ENCODE results near the gene AMPD2. TPM values are rescaled to one million over a fixed set of nuclear protein-coding genes. Genes with fewer than 3 reads are reported as not detected.
"Not testable (repeated sequence)": the region's sequence is repeated elsewhere in the genome, so short reads cannot be mapped to it uniquely, and the experiment has no call there.

Gene AMPD2
- total and polyA plus RNA-seq, 2 donors from 2014 or later: 21.1 to 55.3 TPM

- H3K4me3 ChIP-seq (ENCODE audit: low read length in 3 of 3): peak within 1 kb of the TSS; percentile 50 to 65 (median 53)
- peak; percentile 95 to 98 (median 96) for DNase-seq
- no peak for FAIRE-seq
- H3K27ac ChIP-seq (ENCODE audit: low read depth in 2 of 2, low read length in 2 of 2): no peak within 1 kb of the TSS
- H3K9ac ChIP-seq (ENCODE audit: low read length in 3 of 3): peak within 1 kb of the TSS in 2 of 3 donors; percentile 25 to 49
- peaks cover 0 to 5% (median 2%) of the 10 kb centered on the region in 3 donors for H3K4me1 ChIP-seq (ENCODE audit: control insufficient read depth in 2 of 3, insufficient read depth in 2 of 3, low read depth in 1 of 3, low read length in 3 of 3)
- no peaks in the 10 kb centered on the region for H3K27me3 ChIP-seq (ENCODE audit: control insufficient read depth, insufficient read depth, low read length)
- intact Hi-C loops (cut with DNase I): no loop called here
- TF ChIP-seq, protein P1, sequence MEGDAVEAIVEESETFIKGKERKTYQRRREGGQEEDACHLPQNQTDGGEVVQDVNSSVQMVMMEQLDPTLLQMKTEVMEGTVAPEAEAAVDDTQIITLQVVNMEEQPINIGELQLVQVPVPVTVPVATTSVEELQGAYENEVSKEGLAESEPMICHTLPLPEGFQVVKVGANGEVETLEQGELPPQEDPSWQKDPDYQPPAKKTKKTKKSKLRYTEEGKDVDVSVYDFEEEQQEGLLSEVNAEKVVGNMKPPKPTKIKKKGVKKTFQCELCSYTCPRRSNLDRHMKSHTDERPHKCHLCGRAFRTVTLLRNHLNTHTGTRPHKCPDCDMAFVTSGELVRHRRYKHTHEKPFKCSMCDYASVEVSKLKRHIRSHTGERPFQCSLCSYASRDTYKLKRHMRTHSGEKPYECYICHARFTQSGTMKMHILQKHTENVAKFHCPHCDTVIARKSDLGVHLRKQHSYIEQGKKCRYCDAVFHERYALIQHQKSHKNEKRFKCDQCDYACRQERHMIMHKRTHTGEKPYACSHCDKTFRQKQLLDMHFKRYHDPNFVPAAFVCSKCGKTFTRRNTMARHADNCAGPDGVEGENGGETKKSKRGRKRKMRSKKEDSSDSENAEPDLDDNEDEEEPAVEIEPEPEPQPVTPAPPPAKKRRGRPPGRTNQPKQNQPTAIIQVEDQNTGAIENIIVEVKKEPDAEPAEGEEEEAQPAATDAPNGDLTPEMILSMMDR (IDR thresholded peaks at IDR 0.05; ENCODE audit: borderline replicate concordance, extremely low read depth, insufficient read depth): no peak
- no peaks in the 10 kb centered on the region for H3K36me3 ChIP-seq (ENCODE audit: control insufficient read depth in 2 of 3, insufficient read depth in 3 of 3, low read length in 3 of 3)
- H3K9me3 ChIP-seq (ENCODE audit: control insufficient read depth in 2 of 3, insufficient read depth in 1 of 3, low read length in 3 of 3): no peaks in the 10 kb centered on the region
Observed at GRCh38 chr1:109667452-109668122, 48.0 kb downstream of the AMPD2 start, which contains the start of gene GSTM2. Gene GSTM2 (plus strand): TSS chr1:109668057. CDS start chr1:109668116, 59 bp downstream.

DNA sequence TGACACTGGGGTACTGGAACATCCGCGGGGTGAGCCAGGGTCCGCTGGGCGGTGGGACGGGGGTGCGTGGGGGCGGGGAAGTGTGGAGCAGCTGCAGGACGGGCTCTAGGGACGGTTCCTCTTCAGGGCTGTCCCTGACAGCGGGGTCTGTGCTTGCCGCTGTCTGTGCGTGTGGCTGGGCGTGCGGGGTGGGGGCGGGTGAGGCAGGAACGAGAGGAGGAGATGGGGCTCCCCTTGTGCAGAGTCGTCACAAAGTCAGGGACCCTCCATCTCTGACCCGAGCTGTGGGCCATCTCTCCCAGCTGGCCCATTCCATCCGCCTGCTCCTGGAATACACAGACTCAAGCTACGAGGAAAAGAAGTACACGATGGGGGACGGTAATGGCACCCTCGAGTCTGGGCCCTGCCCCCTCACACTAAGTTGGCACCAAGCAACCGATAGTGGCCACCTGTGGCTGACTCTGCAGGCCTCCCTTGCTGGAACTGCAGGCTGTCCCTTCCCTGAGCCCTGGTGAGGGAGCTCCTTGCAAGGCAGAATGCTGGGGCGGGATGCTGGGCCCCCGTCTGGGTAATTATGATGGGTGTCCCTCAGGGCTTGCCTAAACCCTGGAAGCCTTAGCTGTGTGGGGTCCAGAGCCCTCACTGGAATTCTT is 48.6 kb downstream of the AMPD2 start:
- Histone ChIP-seq H3K27me3 (ENCODE audit: control insufficient read depth, insufficient read depth, low read length) (no peaks in the 10 kb centered on the region), H3K4me1 (ENCODE audit: control insufficient read depth in 2 of 3, insufficient read depth in 2 of 3, low read depth in 1 of 3, low read length in 3 of 3) (peaks cover 0 to 5% (median 2%) of the 10 kb centered on the region in 3 donors), H3K27ac (ENCODE audit: low read depth in 2 of 2, low read length in 2 of 2) (no peak overlapping the region), H3K4me3 (ENCODE audit: low read length in 3 of 3) (peak overlapping the region; percentile 50 to 65 (median 53)), H3K36me3 (ENCODE audit: control insufficient read depth in 2 of 3, insufficient read depth in 3 of 3, low read length in 3 of 3) (no peaks in the 10 kb centered on the region), H3K9me3 (ENCODE audit: control insufficient read depth in 2 of 3, insufficient read depth in 1 of 3, low read length in 3 of 3) (no peaks in the 10 kb centered on the region), H3K9ac (ENCODE audit: low read length in 3 of 3) (peak overlapping the region in 2 of 3 donors; percentile 25 to 46)
- FAIRE-seq (no peak), DNase-seq (peak in 2 of 5 donors; percentile 28 to 61)
- TF ChIP-seq, protein P1 (IDR thresholded peaks at IDR 0.05; ENCODE audit: borderline replicate concordance, extremely low read depth, insufficient read depth): no peak
- intact Hi-C loops (cut with DNase I): no loop called here

GRCh38 chr1:109669246-109669948 is 49.8 kb downstream of the AMPD2 start:
- Histone ChIP-seq H3K9ac (ENCODE audit: low read length in 3 of 3) (no peak overlapping the region), H3K27ac (ENCODE audit: low read depth in 2 of 2, low read length in 2 of 2) (no peak overlapping the region), H3K4me3 (ENCODE audit: low read length in 3 of 3) (no peak overlapping the region), H3K9me3 (ENCODE audit: control insufficient read depth in 2 of 3, insufficient read depth in 1 of 3, low read length in 3 of 3) (no peaks in the 10 kb centered on the region), H3K4me1 (ENCODE audit: control insufficient read depth in 2 of 3, insufficient read depth in 2 of 3, low read depth in 1 of 3, low read length in 3 of 3) (peaks cover 0 to 5% (median 2%) of the 10 kb centered on the region in 3 donors), H3K36me3 (ENCODE audit: control insufficient read depth in 2 of 3, insufficient read depth in 3 of 3, low read length in 3 of 3) (no peaks in the 10 kb centered on the region), H3K27me3 (ENCODE audit: control insufficient read depth, insufficient read depth, low read length) (no peaks in the 10 kb centered on the region)
- intact Hi-C loops (cut with DNase I): no loop called here
- DNase-seq: no peak
- FAIRE-seq: no peak
- TF ChIP-seq, protein P1 (IDR thresholded peaks at IDR 0.05; ENCODE audit: borderline replicate concordance, extremely low read depth, insufficient read depth): no peak

- intact Hi-C loops (cut with DNase I); H3K27me3 ChIP-seq (ENCODE audit: control insufficient read depth, insufficient read depth, low read length); H3K4me1 ChIP-seq (ENCODE audit: control insufficient read depth in 2 of 3, insufficient read depth in 2 of 3, low read depth in 1 of 3, low read length in 3 of 3); H3K36me3 ChIP-seq (ENCODE audit: control insufficient read depth in 2 of 3, insufficient read depth in 3 of 3, low read length in 3 of 3); DNase-seq; H3K9ac ChIP-seq (ENCODE audit: low read length in 3 of 3); FAIRE-seq; H3K4me3 ChIP-seq (ENCODE audit: low read length in 3 of 3); H3K9me3 ChIP-seq (ENCODE audit: control insufficient read depth in 2 of 3, insufficient read depth in 1 of 3, low read length in 3 of 3); H3K27ac ChIP-seq (ENCODE audit: low read depth in 2 of 2, low read length in 2 of 2): not testable (repeated sequence)
Observed at GRCh38 chr1:109669949-109670302, 50.3 kb downstream of the AMPD2 start.
